ENCODE measurements around the gene RAB24.

The RAB24 gene

DNA sequence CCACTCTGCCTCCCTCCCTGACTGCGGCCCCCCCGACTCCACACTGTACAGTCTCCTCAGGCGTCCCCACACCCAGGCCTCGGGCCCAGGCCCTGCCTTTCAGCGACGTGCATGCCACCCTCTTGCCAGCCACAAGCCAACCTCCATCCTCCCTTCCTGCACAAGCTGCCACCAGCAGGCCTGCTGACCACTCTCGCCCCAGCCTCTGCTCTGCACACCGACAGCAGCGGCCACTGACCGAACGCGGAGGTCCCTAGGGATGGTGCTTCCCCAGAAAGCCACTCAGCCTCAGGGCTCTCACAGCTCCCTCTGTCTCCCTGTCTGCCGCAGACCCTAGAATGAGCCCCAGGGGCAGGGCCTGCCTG is 29.4 kb upstream of the RAB24 start:
- DNase-seq, result no peak

- no peak for DNase-seq
Observed at GRCh38 chr5:177332031-177332895, 28.7 kb upstream of the RAB24 start.

- no peak for DNase-seq
Observed at GRCh38 chr5:177330991-177331842, 27.7 kb upstream of the RAB24 start.

DNA sequence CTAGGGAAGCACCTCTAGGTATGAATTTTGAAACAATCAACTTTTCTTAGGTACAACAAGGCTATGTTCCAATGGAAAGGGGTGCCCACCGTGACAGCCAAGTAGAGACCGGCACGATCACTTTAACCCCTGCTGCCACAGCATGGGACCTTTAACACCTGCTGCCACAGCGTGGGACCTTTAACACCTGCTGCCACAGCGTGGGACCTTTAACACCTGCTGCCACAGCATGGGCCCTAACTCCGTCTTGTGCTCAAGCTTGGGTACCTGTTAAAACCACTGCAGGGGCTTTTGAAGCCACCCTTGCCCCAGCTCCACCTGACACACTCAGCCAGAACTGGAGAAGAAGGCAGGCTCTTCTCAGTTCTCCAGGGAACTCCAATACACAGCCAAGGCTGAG is 26.4 kb upstream of the RAB24 start:
- no peak for DNase-seq

GRCh38 chr5:177328545-177329231 is 25.2 kb upstream of the RAB24 start:
- DNase-seq, result no peak

DNA sequence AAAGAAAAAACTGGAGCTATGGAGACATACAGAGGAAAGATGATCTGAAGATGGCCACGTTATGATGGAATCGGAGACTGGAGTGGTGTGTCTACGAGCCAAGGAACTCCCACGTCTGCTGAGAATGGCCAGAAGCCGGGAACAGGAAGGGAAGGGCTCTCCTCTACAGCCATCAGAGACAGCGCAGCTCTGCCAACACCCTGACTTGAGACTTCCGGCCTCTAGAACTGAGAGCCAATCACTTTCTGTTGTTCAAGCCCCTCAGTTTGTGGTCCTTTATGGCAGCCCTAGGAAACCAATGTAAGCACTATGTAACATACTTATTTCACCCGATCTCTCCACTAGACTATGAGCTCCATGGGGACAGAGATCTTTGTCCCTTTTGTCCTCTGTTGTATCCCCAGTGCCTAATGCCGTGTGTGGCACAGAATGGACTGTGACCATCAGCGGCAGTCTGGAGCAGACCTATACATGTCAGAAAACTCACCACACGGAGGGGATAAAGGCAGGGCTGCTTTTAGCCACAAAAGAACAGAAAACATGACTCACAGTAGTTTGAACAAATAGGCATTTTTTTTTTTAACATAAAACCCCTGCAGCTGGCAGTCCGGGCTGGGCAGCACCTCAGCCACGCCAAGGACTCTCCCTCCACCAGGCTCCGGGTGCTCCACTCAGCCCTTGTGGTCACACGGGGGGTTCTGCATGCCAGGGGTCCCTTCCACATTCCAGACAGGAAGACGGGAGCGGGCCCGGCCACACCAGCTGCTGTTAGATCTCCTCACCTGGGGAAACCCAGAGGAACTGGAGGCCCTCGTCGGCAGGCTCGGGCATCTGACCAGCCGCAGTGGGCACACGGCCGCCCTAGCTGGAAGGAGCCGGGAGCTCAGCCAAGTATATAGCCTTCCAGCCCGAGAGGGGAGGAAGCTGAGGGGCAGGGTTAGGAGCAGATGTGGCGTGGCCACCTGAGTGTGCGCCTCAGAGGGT is 24.3 kb upstream of the RAB24 start:
- DNase-seq, result peak; percentile 42

- DNase-seq, result no peak
Observed at GRCh38 chr5:177325868-177326381, 22.4 kb upstream of the RAB24 start.

DNA sequence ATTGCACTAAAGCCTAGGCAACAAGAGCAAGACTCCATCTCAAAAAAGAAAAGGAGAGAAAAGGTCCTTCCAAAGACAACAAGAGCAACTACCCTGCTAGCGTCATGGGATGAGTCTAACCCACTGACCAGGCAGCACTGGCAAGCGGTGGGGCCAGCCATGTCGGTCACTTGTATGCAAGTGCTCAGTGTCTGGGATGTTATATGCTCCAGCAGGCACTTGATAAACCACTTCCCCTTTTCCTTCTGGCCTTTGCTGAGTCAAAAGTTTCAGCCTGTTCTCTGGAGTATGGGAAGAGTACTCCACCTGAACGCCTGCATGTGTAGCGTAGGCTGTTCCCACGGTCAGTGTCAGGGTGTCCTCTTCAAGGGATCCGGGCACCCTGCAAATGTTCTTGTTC is 17.4 kb upstream of the RAB24 start:
- DNase-seq, result no peak

DNA sequence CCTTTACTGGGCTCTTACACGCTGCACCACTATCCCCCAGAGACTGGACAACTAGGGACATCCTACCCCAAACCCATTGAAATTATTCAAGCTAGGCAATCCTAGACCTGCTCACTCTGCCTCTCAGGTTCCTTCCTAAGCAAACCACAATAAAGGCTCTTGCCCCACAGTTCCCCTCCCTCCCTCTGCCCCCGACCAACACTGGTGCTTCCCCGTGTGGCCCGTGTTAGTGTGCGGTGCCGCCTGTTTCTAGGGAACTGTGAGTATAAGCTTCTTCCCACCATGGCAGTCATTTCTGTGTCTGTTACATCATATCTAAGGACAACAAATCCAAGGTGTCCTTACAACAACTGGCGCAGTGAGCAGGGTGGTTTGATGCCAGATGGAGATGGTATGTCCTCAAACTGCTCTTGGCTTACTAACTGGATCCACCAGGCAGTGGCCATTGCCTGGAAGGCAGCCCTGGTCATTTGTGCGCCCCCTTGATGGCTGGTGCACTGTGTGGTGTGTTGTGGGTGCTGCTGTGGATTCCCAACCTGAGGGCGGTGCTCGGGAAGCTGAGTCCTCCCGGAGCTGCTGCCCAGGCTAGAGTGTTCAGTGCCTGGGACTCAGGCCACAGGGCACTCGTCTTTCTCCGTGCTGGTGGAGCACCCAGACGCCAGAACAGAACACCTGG is 16.5 kb upstream of the RAB24 start:
- DNase-seq, result no peak

- peak; percentile 82 for DNase-seq
Observed at GRCh38 chr5:177317959-177318377, 14.4 kb upstream of the RAB24 start.

DNA sequence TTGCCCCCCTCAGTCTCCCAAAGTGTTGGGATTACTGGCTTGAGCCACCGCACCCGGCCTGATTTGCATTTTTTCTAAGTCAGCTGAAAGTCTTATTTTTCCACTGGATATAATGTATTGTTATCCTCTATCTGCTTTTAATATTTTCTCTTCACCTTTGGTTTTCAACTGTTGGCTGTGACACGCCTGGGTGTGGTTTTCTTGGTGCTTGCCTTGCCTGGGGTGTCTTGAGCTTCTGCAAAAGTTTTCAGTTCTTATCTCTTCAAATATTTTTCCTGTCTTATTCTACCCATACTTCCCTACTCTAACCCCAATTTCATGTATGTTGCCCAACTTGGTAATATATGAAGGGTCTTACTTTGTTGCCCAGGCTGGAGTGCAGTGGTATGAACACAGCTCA is 12.5 kb upstream of the RAB24 start:
- no peak for DNase-seq

DNA sequence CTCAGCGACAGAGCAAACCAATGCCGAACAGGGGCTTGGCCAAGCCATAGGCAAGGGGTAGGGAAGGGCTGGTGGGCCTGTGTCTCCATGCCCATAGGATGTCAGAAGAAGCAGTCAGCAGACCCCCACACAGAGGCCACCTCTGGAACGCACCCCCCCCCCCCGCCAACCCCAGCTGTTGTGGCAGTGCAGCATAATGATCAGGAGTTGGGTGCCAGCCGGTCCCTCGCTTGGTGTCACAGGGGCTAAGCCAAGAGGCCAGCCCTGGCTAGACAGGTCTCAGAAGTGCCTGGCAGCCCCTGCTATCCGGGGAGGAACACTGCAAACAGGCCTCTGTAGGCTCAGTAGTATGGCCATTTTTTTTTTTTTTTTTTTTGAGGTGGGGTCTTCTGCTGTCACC is 11.9 kb upstream of the RAB24 start:
- no peak for DNase-seq

- no peak for DNase-seq
Observed at GRCh38 chr5:177314376-177315342, 11.1 kb upstream of the RAB24 start.

DNA sequence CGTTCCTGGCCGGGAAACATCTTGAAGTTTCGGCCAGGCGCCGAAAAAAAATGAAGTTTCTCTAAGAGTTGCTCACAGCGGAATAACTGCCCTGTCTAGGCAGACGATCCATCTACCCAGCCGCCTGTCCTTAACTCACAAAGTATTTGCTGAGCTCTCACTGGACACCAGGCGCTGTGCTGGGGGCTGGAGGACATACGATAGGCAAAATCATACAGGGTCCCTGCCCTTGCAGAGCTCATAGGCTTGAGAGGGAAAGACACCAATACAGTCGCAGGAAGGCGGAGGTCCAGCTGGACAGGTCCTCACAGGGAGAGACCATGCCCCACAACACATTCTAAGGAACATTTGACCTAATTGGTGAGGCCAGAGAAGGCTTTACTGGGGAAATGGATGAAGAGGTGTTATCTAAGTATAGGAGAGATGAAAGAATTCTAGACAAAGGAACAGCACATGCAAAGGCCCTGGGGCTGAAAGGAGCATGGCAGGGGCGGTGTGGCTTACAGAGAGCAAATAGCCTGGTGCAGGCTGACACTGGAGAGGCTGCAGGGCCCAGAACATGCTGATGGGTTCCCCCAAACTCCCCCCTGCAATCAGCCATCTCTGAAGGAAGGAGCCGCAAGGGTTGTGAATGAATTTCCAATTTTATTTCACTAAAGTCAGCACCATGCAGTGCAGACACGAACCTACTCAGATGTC is 10.2 kb upstream of the RAB24 start:
- no peak for DNase-seq

DNA sequence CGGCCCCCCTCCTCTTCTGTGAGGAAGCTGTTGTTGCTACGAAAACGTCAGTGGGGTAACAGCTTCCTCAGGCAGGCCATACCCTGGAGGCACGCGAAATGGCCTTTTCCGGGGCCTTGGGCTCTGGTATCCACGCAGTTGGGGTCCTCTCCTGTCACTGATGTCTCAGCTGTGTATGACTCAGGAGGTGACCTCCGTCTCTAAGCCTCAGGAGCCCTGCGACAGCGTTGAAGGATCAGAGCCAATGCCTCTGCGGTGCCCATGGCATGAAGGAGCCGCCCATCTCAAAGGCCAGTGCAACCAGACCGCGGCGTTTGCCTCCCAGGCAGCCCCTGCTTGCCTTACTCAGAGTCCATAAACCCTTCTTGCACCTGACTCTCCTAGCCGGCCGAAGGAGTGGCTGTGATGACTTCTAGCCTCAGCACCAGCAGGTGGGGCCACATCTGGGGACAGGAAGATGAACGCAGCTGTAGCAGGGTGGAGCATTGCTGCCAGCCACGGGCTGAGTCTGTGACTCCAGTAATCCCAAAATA is 9.2 kb upstream of the RAB24 start:
- DNase-seq, result no peak

DNA sequence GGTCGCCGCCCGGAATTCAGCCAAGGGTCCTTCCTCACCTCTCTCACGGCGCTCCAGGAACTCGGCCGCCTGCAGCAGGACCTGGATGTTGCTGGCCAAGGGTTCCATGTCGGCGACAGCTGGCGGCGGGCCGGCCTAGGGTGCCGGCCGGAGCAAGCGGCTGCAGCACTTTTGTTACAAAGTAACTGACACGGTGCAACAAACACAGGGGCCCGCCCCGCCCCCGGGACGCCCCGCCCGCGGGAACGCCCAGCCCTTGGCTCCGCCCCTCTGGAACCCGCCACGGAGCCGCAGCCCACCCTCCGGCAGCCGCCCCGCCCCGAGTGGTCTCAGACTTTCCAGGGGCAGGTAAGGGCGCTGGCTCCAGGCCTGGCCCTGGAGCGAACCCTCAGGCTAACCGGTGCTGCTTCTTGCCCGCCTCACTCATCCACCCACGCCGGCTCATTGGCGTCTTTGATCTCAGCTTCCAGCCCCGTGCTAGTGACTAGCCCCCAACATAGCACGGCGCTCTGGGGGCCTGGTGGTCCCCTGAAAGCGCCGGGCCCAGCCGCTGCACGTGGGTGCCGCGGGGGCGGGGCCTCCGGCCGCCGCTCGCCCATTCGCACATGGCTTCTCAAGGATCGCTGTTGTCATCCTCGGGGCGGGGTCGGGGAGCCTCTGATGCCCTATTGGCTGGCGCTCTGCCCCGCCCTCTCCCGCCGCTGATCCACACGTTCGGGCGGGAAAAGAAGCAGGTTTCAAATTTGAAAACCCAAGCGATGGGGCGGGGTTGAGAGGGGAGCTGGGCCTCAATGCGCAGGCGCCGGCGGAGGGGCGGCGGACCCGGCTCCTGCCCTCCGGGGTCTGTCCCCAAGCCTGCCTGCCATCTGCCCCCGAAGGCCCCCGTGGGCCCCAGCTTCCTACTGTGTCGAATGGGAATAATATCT is 8.5 kb upstream of the RAB24 start, which contains the start of gene MXD3:
TSS of gene MXD3 (minus strand) at position 176 of the 926 bp plus-strand sequence. CDS start at position 108, 68 bp downstream.
- DNase-seq, result peak; percentile 96

- no peak for DNase-seq
Observed at GRCh38 chr5:177311392-177311722, 7.8 kb upstream of the RAB24 start.
